ENCODE measurements around the gene SLIT3.

Gene SLIT3

GRCh38 chr5:168940712-168941111 lies 360.2 kb downstream of the SLIT3 start:
- no peak for DNase-seq (ENCODE audit: low read depth in 1 of 2, low spot score in 1 of 2)

GRCh38 chr5:168939887-168940544 lies 360.9 kb downstream of the SLIT3 start:
- no peak for DNase-seq (ENCODE audit: low read depth in 1 of 2, low spot score in 1 of 2)

GRCh38 chr5:168939156-168939800 lies 361.7 kb downstream of the SLIT3 start:
- DNase-seq (ENCODE audit: low read depth in 1 of 2, low spot score in 1 of 2), result no peak

GRCh38 chr5:168936511-168936910 lies 364.4 kb downstream of the SLIT3 start:
- no peak for DNase-seq (ENCODE audit: low read depth in 1 of 2, low spot score in 1 of 2)

- DNase-seq (ENCODE audit: low read depth in 1 of 2, low spot score in 1 of 2), result no peak
These were observed 365.8 kb downstream of the SLIT3 start for GRCh38 chr5:168935183-168935582.

- no peak for DNase-seq (ENCODE audit: low read depth in 1 of 2, low spot score in 1 of 2)
These were observed 366.8 kb downstream of the SLIT3 start for GRCh38 chr5:168934169-168934568.

GRCh38 chr5:168932400-168933189 lies 368.3 kb downstream of the SLIT3 start:
- DNase-seq (ENCODE audit: low read depth in 1 of 2, low spot score in 1 of 2), result no peak

- DNase-seq (ENCODE audit: low read depth in 1 of 2, low spot score in 1 of 2), result no peak
These were observed 369.1 kb downstream of the SLIT3 start for GRCh38 chr5:168931638-168932345.

- no peak for DNase-seq (ENCODE audit: low read depth in 1 of 2, low spot score in 1 of 2)
These were observed 371.3 kb downstream of the SLIT3 start for GRCh38 chr5:168929656-168930055.

- DNase-seq (ENCODE audit: low read depth in 1 of 2, low spot score in 1 of 2), result no peak
These were observed 375.8 kb downstream of the SLIT3 start for GRCh38 chr5:168925160-168925559.

- no peak for DNase-seq (ENCODE audit: low read depth in 1 of 2, low spot score in 1 of 2)
These were observed 379.6 kb downstream of the SLIT3 start for GRCh38 chr5:168921147-168921866.

GRCh38 chr5:168920019-168920810 lies 380.7 kb downstream of the SLIT3 start:
- no peak for DNase-seq (ENCODE audit: low read depth in 1 of 2, low spot score in 1 of 2)

- no peak for DNase-seq (ENCODE audit: low read depth in 1 of 2, low spot score in 1 of 2)
These were observed 382.9 kb downstream of the SLIT3 start for GRCh38 chr5:168917947-168918600.

- DNase-seq (ENCODE audit: low read depth in 1 of 2, low spot score in 1 of 2), result no peak
These were observed 384.1 kb downstream of the SLIT3 start for GRCh38 chr5:168916852-168917251.

- no peak for DNase-seq (ENCODE audit: low read depth in 1 of 2, low spot score in 1 of 2)
These were observed 384.7 kb downstream of the SLIT3 start for GRCh38 chr5:168916266-168916665.

GRCh38 chr5:168914491-168914890 lies 386.4 kb downstream of the SLIT3 start:
- DNase-seq (ENCODE audit: low read depth in 1 of 2, low spot score in 1 of 2), result no peak

- DNase-seq (ENCODE audit: low read depth in 1 of 2, low spot score in 1 of 2), result no peak
These were observed 390.1 kb downstream of the SLIT3 start for GRCh38 chr5:168910874-168911273.

GRCh38 chr5:168908207-168908606 lies 392.7 kb downstream of the SLIT3 start:
- no peak for DNase-seq (ENCODE audit: low read depth in 1 of 2, low spot score in 1 of 2)

GRCh38 chr5:168903061-168903460 lies 397.9 kb downstream of the SLIT3 start:
- no peak for DNase-seq (ENCODE audit: low read depth in 1 of 2, low spot score in 1 of 2)

GRCh38 chr5:168899673-168900072 lies 401.3 kb downstream of the SLIT3 start:
- no peak for DNase-seq (ENCODE audit: low read depth in 1 of 2, low spot score in 1 of 2)

All from stimulated activated CD4-positive, alpha-beta T cell treated with anti-CD3 and anti-CD28 coated beads, Interleukin-15, amount 100 ng/mL, for 1 hour (primary cell).